GM12873 (cell line): Measurements from ENCODE around the gene SAT1.

Experiments used
- TF ChIP-seq, protein P1 (sequence below): IDR thresholded peaks from 2 replicates; pipeline ENCODE4 v1.5.1; 2012; ENCODE audit warnings: low read depth, mild to moderate bottlenecking, moderate library complexity, low read length, control low read depth; ENCODE audit not compliant: insufficient read depth; ENCODE audit errors: missing control alignments

SAT1 gene

DNA sequence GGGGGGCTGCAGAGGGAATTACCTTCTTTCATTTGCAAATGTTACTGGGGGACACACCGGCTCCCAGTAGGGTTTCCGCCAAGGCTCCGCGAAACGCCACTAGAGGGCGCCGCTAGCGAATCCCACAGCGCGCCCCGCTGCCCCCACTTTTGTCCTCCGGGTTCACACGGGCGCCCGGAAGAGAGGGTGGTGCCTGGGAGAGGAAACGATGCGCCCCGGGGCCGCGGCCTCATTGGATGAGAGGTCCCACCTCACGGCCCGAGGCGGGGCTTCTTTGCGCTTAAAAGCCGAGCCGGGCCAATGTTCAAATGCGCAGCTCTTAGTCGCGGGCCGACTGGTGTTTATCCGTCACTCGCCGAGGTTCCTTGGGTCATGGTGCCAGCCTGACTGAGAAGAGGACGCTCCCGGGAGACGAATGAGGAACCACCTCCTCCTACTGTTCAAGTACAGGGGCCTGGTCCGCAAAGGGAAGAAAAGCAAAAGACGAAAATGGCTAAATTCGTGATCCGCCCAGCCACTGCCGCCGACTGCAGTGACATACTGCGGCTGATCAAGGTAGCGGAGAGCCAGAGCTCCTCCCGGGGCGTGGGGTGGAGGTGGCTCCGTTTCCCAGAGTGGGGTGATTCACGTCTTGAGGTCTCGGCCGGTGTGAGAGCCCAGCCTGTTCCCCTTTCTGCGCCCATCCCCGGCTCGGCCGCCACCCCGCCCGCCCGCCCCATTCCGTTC, at the start of gene SAT1:
Gene SAT1, plus strand, starts transcription at position 311 of the 726 bp plus-strand sequence. Its CDS starts 179 bp downstream, at position 490.
- TF ChIP-seq, protein P1, sequence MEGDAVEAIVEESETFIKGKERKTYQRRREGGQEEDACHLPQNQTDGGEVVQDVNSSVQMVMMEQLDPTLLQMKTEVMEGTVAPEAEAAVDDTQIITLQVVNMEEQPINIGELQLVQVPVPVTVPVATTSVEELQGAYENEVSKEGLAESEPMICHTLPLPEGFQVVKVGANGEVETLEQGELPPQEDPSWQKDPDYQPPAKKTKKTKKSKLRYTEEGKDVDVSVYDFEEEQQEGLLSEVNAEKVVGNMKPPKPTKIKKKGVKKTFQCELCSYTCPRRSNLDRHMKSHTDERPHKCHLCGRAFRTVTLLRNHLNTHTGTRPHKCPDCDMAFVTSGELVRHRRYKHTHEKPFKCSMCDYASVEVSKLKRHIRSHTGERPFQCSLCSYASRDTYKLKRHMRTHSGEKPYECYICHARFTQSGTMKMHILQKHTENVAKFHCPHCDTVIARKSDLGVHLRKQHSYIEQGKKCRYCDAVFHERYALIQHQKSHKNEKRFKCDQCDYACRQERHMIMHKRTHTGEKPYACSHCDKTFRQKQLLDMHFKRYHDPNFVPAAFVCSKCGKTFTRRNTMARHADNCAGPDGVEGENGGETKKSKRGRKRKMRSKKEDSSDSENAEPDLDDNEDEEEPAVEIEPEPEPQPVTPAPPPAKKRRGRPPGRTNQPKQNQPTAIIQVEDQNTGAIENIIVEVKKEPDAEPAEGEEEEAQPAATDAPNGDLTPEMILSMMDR: peak; percentile 71

- TF ChIP-seq, protein P1: no peak
These were observed 46.9 kb upstream of the SAT1 start for GRCh38 chrX:23736030-23736429.

DNA sequence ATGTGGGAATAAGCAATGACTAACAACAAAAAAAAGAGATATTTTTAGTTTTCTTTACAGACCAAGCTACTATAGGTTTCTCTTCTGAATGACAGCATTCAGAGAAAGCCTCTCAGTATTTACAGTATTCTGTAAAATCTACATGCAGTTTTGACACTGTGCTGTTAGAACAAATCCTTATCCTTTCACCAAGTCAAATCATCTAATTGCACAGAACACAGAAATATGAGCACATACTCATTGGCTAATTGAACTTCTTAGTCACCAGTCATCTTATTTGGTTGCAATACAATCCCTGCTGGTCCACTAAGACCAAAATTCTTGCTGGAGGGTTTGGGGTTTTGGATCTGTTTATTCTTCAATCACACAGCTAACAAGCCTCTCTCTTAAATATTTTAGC, 45.6 kb upstream of the SAT1 start:
- TF ChIP-seq, protein P1: no peak

DNA sequence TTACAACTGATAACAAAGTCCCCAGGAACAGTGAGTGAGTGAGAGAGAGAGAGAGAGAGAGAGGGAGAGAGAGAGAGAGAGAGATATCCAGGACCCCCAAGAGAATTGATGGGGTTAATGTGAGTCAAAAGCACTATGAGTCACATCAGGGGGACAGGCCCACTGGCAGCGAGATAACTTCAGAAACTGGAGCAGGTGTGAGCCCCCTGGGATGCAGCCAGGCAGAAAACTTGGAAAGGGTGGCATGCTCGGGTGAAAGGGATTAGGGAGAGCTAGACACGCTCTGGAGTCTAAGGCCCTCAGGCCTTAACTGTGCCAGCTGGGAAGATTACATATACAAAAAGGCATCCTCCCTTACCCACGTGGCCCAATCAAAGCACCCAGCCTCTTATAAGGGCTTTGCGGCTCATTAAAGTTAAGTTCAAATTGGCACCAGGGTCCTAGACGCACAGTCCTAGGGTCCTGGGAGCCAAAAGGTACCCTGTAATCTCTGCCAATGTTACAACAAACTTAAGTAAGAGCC, 40.7 kb upstream of the SAT1 start:
- TF ChIP-seq, protein P1: no peak

GRCh38 chrX:23742697-23743622, 40.0 kb upstream of the SAT1 start, which contains the start of gene ACOT9:
TSS of gene ACOT9 (minus strand) at chrX:23743276. CDS start at chrX:23743144, 132 bp downstream.
- TF ChIP-seq, protein P1: no peak

DNA sequence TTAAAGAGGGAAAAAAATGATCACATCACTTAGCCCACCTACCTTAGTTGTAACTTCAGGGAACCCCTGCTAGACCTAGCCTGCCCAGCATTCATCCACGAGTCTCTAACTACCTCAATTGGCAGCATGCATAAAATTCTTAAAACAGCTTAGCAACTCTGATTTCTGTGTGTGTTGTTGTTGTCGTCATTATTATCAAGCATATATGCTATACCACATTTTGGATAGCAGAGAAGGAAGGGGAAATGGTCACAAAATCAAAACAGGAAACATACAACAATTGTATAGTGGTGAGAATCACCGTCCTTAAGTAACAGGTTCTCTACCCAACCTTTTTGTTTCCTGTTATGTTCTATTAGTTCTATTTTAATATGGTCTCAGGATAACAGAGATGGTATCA, 37.2 kb upstream of the SAT1 start:
- TF ChIP-seq, protein P1: no peak

GRCh38 chrX:23749129-23749528, 33.8 kb upstream of the SAT1 start:
- TF ChIP-seq, protein P1: no peak
